DOHH2 (cell line): ENCODE results near the gene EPB42.

Source experiments
- H3F3A ChIP-seq: fragments of 200-600 bp; sonication (generic), shearing (Covaris generic); 2 replicates; pipeline ENCODE4 v1.6.0; 2016; ENCODE audit warnings: antibody characterized with exemption, mild to moderate bottlenecking; ENCODE audit not compliant: control insufficient read depth, insufficient read depth
- H3K27ac ChIP-seq: fragments of 200-600 bp; sonication (generic); 2 replicates; pipeline ENCODE4 v1.5.1; 2014; ENCODE audit warnings: low read depth, mild to moderate bottlenecking, low read length, moderate library complexity
- H3K27me3 ChIP-seq: fragments of 200-600 bp; sonication (generic); 2 replicates; pipeline ENCODE4 v1.6.1; 2014; ENCODE audit warnings: mild to moderate bottlenecking, low read length, mixed read lengths; ENCODE audit not compliant: control insufficient read depth
- H3K36me3 ChIP-seq: fragments of 200-600 bp; sonication (generic); 2 replicates; pipeline ENCODE4 v1.6.1; 2014; ENCODE audit warnings: mild to moderate bottlenecking, low read length, moderate library complexity, mixed read lengths; ENCODE audit not compliant: control insufficient read depth
- H3K4me1 ChIP-seq: fragments of 200-600 bp; sonication (generic); 2 replicates; pipeline ENCODE4 v1.6.1; 2014; ENCODE audit warnings: mild to moderate bottlenecking, low read length, mixed read lengths; ENCODE audit not compliant: control insufficient read depth
- H3K4me2 ChIP-seq: fragments of 200-600 bp; sonication (generic); 2 replicates; pipeline ENCODE4 v1.6.0; 2014; ENCODE audit warnings: mild to moderate bottlenecking, low read length, moderate library complexity
- H3K4me3 ChIP-seq: fragments of 200-600 bp; sonication (generic); 2 replicates; pipeline ENCODE4 v1.5.1; 2014; ENCODE audit warnings: mild to moderate bottlenecking, low read length, mixed read lengths
- H3K79me2 ChIP-seq: fragments of 200-600 bp; sonication (generic); 2 replicates; pipeline ENCODE4 v1.6.1; 2014; ENCODE audit warnings: mild to moderate bottlenecking, low read length, mixed read lengths; ENCODE audit not compliant: control insufficient read depth
- H3K9me2 ChIP-seq: fragments of 200-600 bp; sonication (generic); replicated peaks from 2 replicates; pipeline ENCODE4 v1.6.1; 2014; ENCODE audit warnings: mild to moderate bottlenecking, low read length, mixed read lengths; ENCODE audit not compliant: control insufficient read depth
- H3K9me3 ChIP-seq: fragments of 200-600 bp; sonication (generic); 2 replicates; pipeline ENCODE4 v1.6.1; 2014; ENCODE audit warnings: antibody characterized with exemption, low read length, mixed read lengths; ENCODE audit not compliant: control insufficient read depth, insufficient read depth
- H4K20me1 ChIP-seq: fragments of 200-600 bp; sonication (generic); 2 replicates; pipeline ENCODE4 v1.6.0; 2014; ENCODE audit warnings: low read depth, mild to moderate bottlenecking, antibody characterized with exemption, low read length, moderate library complexity; ENCODE audit not compliant: control insufficient read depth, insufficient read depth
- CTCF ChIP-seq: fragments of 200-600 bp; sonication (generic); IDR thresholded peaks from one replicate; pipeline ENCODE4 v1.5.1; 2014; ENCODE audit warnings: antibody characterized with exemption, mild to moderate bottlenecking, low read depth, low read length; ENCODE audit not compliant: poor library complexity, severe bottlenecking
- EZH2phosphoT487 ChIP-seq: fragments of 200-600 bp; sonication (generic); IDR thresholded peaks from 2 replicates; pipeline ENCODE4 v1.6.1; 2017; ENCODE audit warnings: borderline replicate concordance, mild to moderate bottlenecking, antibody characterized with exemption, low read length, moderate library complexity, mixed read lengths

The EPB42 gene

GRCh38 chr15:43255376-43255775 is 34.6 kb upstream of the EPB42 start:
- Histone ChIP-seq H3K79me2 (no peaks in the 10 kb centered on the region), H3K27ac (no peak overlapping the region), H3F3A (no peaks in the 10 kb centered on the region), H3K9me2 (no peaks in the 10 kb centered on the region), H3K4me1 (no peaks in the 10 kb centered on the region), H4K20me1 (no peaks in the 10 kb centered on the region), H3K4me3 (no peak overlapping the region), H3K36me3 (no peaks in the 10 kb centered on the region), H3K27me3 (peaks cover 16% of the 10 kb centered on the region), H3K9me3 (no peaks in the 10 kb centered on the region), H3K4me2 (no peak overlapping the region)
- TF ChIP-seq CTCF (no peak), EZH2phosphoT487 (no peak)

GRCh38 chr15:43253431-43254403 is 32.9 kb upstream of the EPB42 start:
- Histone ChIP-seq H3K4me3 (no peak overlapping the region), H3K4me1 (no peaks in the 10 kb centered on the region), H3K9me3 (no peaks in the 10 kb centered on the region), H3K79me2 (no peaks in the 10 kb centered on the region), H3F3A (no peaks in the 10 kb centered on the region), H3K9me2 (no peaks in the 10 kb centered on the region), H3K27me3 (peaks cover 16% of the 10 kb centered on the region), H4K20me1 (no peaks in the 10 kb centered on the region), H3K27ac (no peak overlapping the region), H3K4me2 (no peak overlapping the region), H3K36me3 (no peaks in the 10 kb centered on the region)
- TF ChIP-seq EZH2phosphoT487 (no peak), CTCF (no peak)

- H3K36me3 ChIP-seq, result no peaks in the 10 kb centered on the region
- no peaks in the 10 kb centered on the region for H3K4me1 ChIP-seq
- no peak overlapping the region for H3K4me2 ChIP-seq
- no peaks in the 10 kb centered on the region for H3K9me2 ChIP-seq
- H3K9me3 ChIP-seq, result no peaks in the 10 kb centered on the region
- no peak for TF ChIP-seq EZH2phosphoT487
- TF ChIP-seq CTCF, result no peak
- H3K27ac ChIP-seq, result no peak overlapping the region
- H3K4me3 ChIP-seq, result no peak overlapping the region
- H3F3A ChIP-seq, result no peaks in the 10 kb centered on the region
- H3K27me3 ChIP-seq, result peaks cover 14% of the 10 kb centered on the region
- H3K79me2 ChIP-seq, result no peaks in the 10 kb centered on the region
- H4K20me1 ChIP-seq, result no peaks in the 10 kb centered on the region
Observed at GRCh38 chr15:43251871-43252250, 31.0 kb upstream of the EPB42 start.
